Ectodermal cell (in vitro differentiated cells): ENCODE measurements around the gene P2RX1.
"Not testable (repeated sequence)": the region's sequence is repeated elsewhere in the genome, so short reads cannot be mapped to it uniquely, and the experiment has no call there.

Source experiments
- H3K27ac ChIP-seq: 2 replicates; pipeline ENCODE4 v1.7.0; 2013; ENCODE audit warnings: mild to moderate bottlenecking, low read depth, low read length; ENCODE audit not compliant: insufficient read depth, poor library complexity, severe bottlenecking
- H3K27me3 ChIP-seq: 2 replicates; pipeline ENCODE4 v1.7.0; 2013; ENCODE audit warnings: mild to moderate bottlenecking, low read length; ENCODE audit not compliant: insufficient read depth, control insufficient read depth, poor library complexity, severe bottlenecking
- H3K36me3 ChIP-seq: one replicate; pipeline ENCODE4 v1.7.0; 2013; ENCODE audit warnings: low read length; ENCODE audit not compliant: control insufficient read depth, insufficient read depth
- H3K4me1 ChIP-seq: one replicate; pipeline ENCODE4 v1.7.0; 2013; ENCODE audit warnings: low read length; ENCODE audit not compliant: control insufficient read depth, insufficient read depth
- H3K4me3 ChIP-seq: 2 replicates; pipeline ENCODE4 v1.7.0; 2013; ENCODE audit warnings: low read depth, low read length, control low read depth; ENCODE audit not compliant: insufficient read depth
- H3K9me3 ChIP-seq: 2 replicates; pipeline ENCODE4 v1.7.0; 2013; ENCODE audit warnings: mild to moderate bottlenecking, low read length, moderate library complexity; ENCODE audit not compliant: control insufficient read depth
- WGBS, 2 experiments: methylation state at CpG; one replicate each; pipeline ENCODE4 v1.1.7; 2013; ENCODE audit warnings: missing lambda C conversion rate in 2 of 2; 5-methylcytosine and 5-hydroxymethylcytosine counted together

Gene P2RX1

GRCh38 chr17:3861761-3862681, 54.2 kb downstream of the P2RX1 start:
- H3K27me3 ChIP-seq = no peaks in the 10 kb centered on the region
- H3K4me3 ChIP-seq = no peak overlapping the region
- H3K9me3 ChIP-seq = no peaks in the 10 kb centered on the region
- H3K36me3 ChIP-seq = no peaks in the 10 kb centered on the region
- no peak overlapping the region for H3K27ac ChIP-seq
- no peaks in the 10 kb centered on the region for H3K4me1 ChIP-seq
- 91 to 93% methylated on average over 28 of the region's 28 CpGs for WGBS, 2 experiments

- Histone ChIP-seq H3K36me3 (no peaks in the 10 kb centered on the region), H3K27ac (no peak overlapping the region), H3K4me1 (no peaks in the 10 kb centered on the region), H3K9me3 (no peaks in the 10 kb centered on the region), H3K27me3 (no peaks in the 10 kb centered on the region), H3K4me3 (no peak overlapping the region)
- 91% methylated on average over 30 of the region's 30 CpGs for WGBS, 2 experiments
These were observed 55.1 kb downstream of the P2RX1 start for GRCh38 chr17:3860939-3861700.

- Histone ChIP-seq H3K36me3 (no peaks in the 10 kb centered on the region), H3K27ac (no peak overlapping the region), H3K4me1 (no peaks in the 10 kb centered on the region), H3K4me3 (no peak overlapping the region), H3K27me3 (no peaks in the 10 kb centered on the region), H3K9me3 (no peaks in the 10 kb centered on the region)
- WGBS, 2 experiments = 85 to 94% methylated on average over 8 to 9 of the region's 9 CpGs
These were observed 56.3 kb downstream of the P2RX1 start for GRCh38 chr17:3859940-3860339.

- H3K9me3 ChIP-seq = no peaks in the 10 kb centered on the region
- H3K4me1 ChIP-seq = no peaks in the 10 kb centered on the region
- H3K4me3 ChIP-seq = no peak overlapping the region
- H3K27ac ChIP-seq = no peak overlapping the region
- WGBS, 2 experiments = 86% methylated on average over 16 of the region's 16 CpGs
- H3K27me3 ChIP-seq = no peaks in the 10 kb centered on the region
- H3K36me3 ChIP-seq = no peaks in the 10 kb centered on the region
These were observed 58.8 kb downstream of the P2RX1 start for GRCh38 chr17:3857261-3858105.

GRCh38 chr17:3854204-3854603, 62.1 kb downstream of the P2RX1 start:
- H3K4me3 ChIP-seq, H3K36me3 ChIP-seq, H3K9me3 ChIP-seq, H3K4me1 ChIP-seq, H3K27ac ChIP-seq, H3K27me3 ChIP-seq: not testable (repeated sequence)
- 92 to 96% methylated on average over 15 to 22 of the region's 36 CpGs for WGBS, 2 experiments

GRCh38 chr17:3852561-3852960, 63.7 kb downstream of the P2RX1 start:
- no peak overlapping the region for H3K4me3 ChIP-seq
- no peaks in the 10 kb centered on the region for H3K9me3 ChIP-seq
- 79 to 83% methylated on average over 10 of the region's 10 CpGs for WGBS, 2 experiments
- no peaks in the 10 kb centered on the region for H3K27me3 ChIP-seq
- H3K4me1 ChIP-seq = no peaks in the 10 kb centered on the region
- no peak overlapping the region for H3K27ac ChIP-seq
- no peaks in the 10 kb centered on the region for H3K36me3 ChIP-seq

- no peak overlapping the region for H3K4me3 ChIP-seq
- H3K27me3 ChIP-seq = no peaks in the 10 kb centered on the region
- no peaks in the 10 kb centered on the region for H3K4me1 ChIP-seq
- H3K9me3 ChIP-seq = no peaks in the 10 kb centered on the region
- H3K36me3 ChIP-seq = no peaks in the 10 kb centered on the region
- WGBS, 2 experiments = 88 to 89% methylated on average over 24 of the region's 24 CpGs
- H3K27ac ChIP-seq = no peak overlapping the region
These were observed 64.7 kb downstream of the P2RX1 start for GRCh38 chr17:3851461-3852100.

GRCh38 chr17:3848229-3848835, 67.9 kb downstream of the P2RX1 start:
- WGBS, 2 experiments = 92 to 93% methylated on average over 8 to 9 of the region's 9 CpGs
- Histone ChIP-seq H3K27me3 (no peaks in the 10 kb centered on the region), H3K9me3 (no peaks in the 10 kb centered on the region), H3K4me1 (peaks cover 10% of the 10 kb centered on the region), H3K27ac (no peak overlapping the region), H3K4me3 (no peak overlapping the region), H3K36me3 (peaks cover under 1% of the 10 kb centered on the region)

- no peak overlapping the region for H3K27ac ChIP-seq
- no peaks in the 10 kb centered on the region for H3K9me3 ChIP-seq
- 92 to 93% methylated on average over 9 of the region's 9 CpGs for whole genome bisulfite sequencing, 2 experiments
- peaks cover 12% of the 10 kb centered on the region for H3K36me3 ChIP-seq
- no peak overlapping the region for H3K4me3 ChIP-seq
- no peaks in the 10 kb centered on the region for H3K27me3 ChIP-seq
- peaks cover 10% of the 10 kb centered on the region for H3K4me1 ChIP-seq
These were observed 69.0 kb downstream of the P2RX1 start for GRCh38 chr17:3847165-3847670.
